ENCODE data around the gene SALL3.

SALL3 gene

GRCh38 chr18:78981394-78981831 lies 1.8 kb downstream of the SALL3 start:
- no peak for DNase-seq

GRCh38 chr18:78981989-78982620 lies 2.5 kb downstream of the SALL3 start:
- no peak for DNase-seq

- DNase-seq = no peak
Observed at GRCh38 chr18:78983512-78983911, 3.9 kb downstream of the SALL3 start.

GRCh38 chr18:78984941-78985784 lies 5.5 kb downstream of the SALL3 start:
- peak; percentile 18 for DNase-seq

- peak; percentile 41 for DNase-seq
Observed at GRCh38 chr18:78986018-78986481, 6.4 kb downstream of the SALL3 start.

- DNase-seq = no peak
Observed at GRCh38 chr18:78991446-78991845, 11.8 kb downstream of the SALL3 start.

- DNase-seq = no peak
Observed at GRCh38 chr18:78992041-78993011, 12.7 kb downstream of the SALL3 start.

- DNase-seq = no peak
Observed at GRCh38 chr18:78993014-78993926, 13.7 kb downstream of the SALL3 start.

- DNase-seq = no peak
Observed at GRCh38 chr18:78994000-78994399, 14.4 kb downstream of the SALL3 start.

- no peak for DNase-seq
Observed at GRCh38 chr18:78994531-78994930, 14.9 kb downstream of the SALL3 start.

- no peak for DNase-seq
Observed at GRCh38 chr18:78994977-78995582, 15.5 kb downstream of the SALL3 start.

GRCh38 chr18:78995740-78996395 lies 16.2 kb downstream of the SALL3 start:
- no peak for DNase-seq

GRCh38 chr18:78996741-78997490 lies 17.3 kb downstream of the SALL3 start:
- DNase-seq = no peak

- DNase-seq = no peak
Observed at GRCh38 chr18:78998371-78999071, 18.9 kb downstream of the SALL3 start.

GRCh38 chr18:78999939-79000338 lies 20.3 kb downstream of the SALL3 start:
- no peak for DNase-seq

- no peak for DNase-seq
Observed at GRCh38 chr18:79000997-79001396, 21.4 kb downstream of the SALL3 start.

- no peak for DNase-seq
Observed at GRCh38 chr18:79005653-79006052, 26.0 kb downstream of the SALL3 start.

- DNase-seq = no peak
Observed at GRCh38 chr18:79006106-79006795, 26.6 kb downstream of the SALL3 start.

GRCh38 chr18:79007440-79007839 lies 27.8 kb downstream of the SALL3 start:
- DNase-seq = no peak
